GM13976 (cell line): ENCODE measurements around the gene DDX46.
"Not testable (repeated sequence)": the region's sequence is repeated elsewhere in the genome, so short reads cannot be mapped to it uniquely, and the experiment has no call there.

Source experiments
- DNase-seq: peaks from one replicate; pipeline ENCODE4 v3.0.0; 2012; ENCODE audit warnings: low spot score
- in situ Hi-C: fragments of 300-500 bp; cut with MboI; formaldehyde crosslinking; loops from one replicate; pipeline ENCODE4 v1.12.0; 2022; ENCODE audit warnings: low sequenced_read_pairs, mixed read lengths, inconsistent platforms; ENCODE audit not compliant: unreplicated experiment
- TF ChIP-seq, protein P1 (sequence below): IDR thresholded peaks from 2 replicates; pipeline ENCODE4 v1.5.1; 2012; ENCODE audit warnings: borderline replicate concordance, mild to moderate bottlenecking; ENCODE audit not compliant: insufficient read depth; ENCODE audit errors: extremely low read depth, missing control alignments, control extremely low read depth

The DDX46 gene, protein sequence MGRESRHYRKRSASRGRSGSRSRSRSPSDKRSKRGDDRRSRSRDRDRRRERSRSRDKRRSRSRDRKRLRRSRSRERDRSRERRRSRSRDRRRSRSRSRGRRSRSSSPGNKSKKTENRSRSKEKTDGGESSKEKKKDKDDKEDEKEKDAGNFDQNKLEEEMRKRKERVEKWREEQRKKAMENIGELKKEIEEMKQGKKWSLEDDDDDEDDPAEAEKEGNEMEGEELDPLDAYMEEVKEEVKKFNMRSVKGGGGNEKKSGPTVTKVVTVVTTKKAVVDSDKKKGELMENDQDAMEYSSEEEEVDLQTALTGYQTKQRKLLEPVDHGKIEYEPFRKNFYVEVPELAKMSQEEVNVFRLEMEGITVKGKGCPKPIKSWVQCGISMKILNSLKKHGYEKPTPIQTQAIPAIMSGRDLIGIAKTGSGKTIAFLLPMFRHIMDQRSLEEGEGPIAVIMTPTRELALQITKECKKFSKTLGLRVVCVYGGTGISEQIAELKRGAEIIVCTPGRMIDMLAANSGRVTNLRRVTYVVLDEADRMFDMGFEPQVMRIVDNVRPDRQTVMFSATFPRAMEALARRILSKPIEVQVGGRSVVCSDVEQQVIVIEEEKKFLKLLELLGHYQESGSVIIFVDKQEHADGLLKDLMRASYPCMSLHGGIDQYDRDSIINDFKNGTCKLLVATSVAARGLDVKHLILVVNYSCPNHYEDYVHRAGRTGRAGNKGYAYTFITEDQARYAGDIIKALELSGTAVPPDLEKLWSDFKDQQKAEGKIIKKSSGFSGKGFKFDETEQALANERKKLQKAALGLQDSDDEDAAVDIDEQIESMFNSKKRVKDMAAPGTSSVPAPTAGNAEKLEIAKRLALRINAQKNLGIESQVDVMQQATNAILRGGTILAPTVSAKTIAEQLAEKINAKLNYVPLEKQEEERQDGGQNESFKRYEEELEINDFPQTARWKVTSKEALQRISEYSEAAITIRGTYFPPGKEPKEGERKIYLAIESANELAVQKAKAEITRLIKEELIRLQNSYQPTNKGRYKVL

DNA sequence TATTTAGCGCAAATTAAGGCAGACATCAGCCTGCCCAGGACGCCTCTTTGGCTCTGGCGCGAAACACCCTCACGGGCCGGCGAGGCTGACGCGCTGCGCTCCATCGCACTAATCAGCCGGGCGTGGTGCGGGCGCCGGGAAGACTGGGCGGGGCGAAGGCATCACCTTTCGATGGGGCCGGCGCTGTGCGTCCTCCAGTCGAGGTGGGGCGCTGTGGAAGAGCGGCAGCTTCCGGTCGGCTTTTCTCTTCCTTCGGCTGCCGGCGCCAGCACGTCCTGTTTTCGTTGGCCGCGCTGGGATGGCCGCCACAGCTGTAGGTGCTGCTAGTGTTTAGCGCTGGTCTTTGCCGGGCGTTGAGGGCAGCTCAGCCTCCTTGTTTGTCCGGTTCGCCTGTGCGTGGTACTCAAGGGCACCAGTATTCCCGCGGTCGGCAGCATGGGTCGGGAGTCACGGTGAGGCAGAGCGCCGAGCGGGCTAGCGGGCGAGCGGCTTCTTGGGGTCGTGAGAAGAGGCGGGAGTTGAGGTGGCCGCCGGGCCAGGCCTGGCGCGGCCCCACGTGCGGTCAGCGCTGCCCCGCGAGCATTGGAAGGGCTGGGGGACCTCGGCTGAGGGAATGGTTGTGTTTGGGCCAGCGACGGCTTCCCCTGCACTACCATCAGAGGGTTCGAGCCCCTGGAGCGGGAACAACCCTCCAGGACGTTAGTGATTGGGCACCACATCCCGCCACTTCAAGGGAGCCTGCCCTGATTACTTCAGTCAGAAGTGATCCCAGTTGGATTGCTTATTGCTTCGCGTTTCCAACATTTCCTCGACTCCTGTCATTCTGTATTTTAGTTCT lies at the start of gene DDX46:
Gene DDX46 (plus strand): TSS at position 276 of the 838 bp plus-strand sequence. CDS start 160 bp downstream, at position 436.
- in situ Hi-C loops, result no loop called here
- peak; percentile 98 for DNase-seq
- TF ChIP-seq, protein P1, sequence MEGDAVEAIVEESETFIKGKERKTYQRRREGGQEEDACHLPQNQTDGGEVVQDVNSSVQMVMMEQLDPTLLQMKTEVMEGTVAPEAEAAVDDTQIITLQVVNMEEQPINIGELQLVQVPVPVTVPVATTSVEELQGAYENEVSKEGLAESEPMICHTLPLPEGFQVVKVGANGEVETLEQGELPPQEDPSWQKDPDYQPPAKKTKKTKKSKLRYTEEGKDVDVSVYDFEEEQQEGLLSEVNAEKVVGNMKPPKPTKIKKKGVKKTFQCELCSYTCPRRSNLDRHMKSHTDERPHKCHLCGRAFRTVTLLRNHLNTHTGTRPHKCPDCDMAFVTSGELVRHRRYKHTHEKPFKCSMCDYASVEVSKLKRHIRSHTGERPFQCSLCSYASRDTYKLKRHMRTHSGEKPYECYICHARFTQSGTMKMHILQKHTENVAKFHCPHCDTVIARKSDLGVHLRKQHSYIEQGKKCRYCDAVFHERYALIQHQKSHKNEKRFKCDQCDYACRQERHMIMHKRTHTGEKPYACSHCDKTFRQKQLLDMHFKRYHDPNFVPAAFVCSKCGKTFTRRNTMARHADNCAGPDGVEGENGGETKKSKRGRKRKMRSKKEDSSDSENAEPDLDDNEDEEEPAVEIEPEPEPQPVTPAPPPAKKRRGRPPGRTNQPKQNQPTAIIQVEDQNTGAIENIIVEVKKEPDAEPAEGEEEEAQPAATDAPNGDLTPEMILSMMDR, result peak; percentile 89

DNA sequence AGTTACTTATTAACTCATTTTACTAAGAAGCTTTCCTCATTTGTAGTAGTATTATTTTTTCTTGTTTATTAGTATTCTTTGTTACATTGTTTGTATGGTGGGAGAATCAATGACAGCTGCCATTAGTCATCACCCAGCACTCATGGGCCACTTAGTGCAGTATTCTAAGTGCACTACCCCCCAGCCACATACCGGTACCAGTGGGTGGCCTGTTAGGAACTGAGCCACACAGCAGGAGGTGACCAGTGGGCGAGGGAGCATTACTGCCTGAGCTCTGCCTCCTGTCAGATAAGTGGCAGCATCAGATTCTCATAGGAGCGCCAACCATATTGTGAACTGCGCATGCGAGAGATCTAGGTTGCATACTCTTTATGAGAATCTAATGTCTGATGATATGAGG lies 44.5 kb upstream of the DDX46 start:
- TF ChIP-seq, protein P1, result no peak
- in situ Hi-C loops, result no loop called here
- no peak for DNase-seq

DNA sequence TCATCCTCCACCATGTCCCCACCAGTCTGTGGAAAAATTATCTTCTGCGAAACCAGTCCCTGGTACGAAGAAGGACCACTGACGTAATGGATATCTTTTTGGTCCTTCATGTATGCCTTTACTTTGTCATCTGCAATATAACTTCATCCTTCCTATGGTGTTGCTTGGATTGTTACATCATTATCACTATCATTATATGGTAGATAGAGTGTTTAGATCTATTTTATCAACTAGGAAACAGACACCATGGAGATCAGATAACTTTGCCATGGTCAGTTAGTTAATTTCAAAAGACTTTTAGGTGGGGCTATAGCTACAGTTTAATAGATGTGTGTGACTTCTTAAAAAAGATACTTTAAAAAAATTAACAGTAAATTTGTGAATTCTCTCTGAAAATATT lies 44.0 kb upstream of the DDX46 start:
- in situ Hi-C loops, result no loop called here
- TF ChIP-seq, protein P1, result no peak

DNA sequence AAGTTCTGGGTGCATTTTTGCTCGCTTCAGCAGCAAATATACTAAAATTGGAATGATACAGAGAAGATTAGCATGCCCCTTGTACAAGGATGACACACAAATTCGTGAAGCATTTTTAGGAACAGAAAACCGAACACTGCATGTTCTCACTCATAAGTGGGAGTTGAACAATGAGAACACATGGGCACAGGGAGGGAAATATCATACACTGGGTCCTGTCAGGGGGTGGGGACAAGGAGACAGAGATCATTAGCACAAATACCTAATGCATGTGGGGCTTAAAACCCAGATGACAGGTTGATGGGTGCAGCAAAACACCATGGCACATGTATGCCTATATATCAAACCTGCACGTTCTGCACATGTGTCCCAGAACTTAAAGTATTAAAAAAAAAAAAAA lies 43.1 kb upstream of the DDX46 start:
- DNase-seq, in situ Hi-C loops: not testable (repeated sequence)

More for the DNA sequence above, 44.0 kb upstream of the DDX46 start:
- no peak for DNase-seq

DNA sequence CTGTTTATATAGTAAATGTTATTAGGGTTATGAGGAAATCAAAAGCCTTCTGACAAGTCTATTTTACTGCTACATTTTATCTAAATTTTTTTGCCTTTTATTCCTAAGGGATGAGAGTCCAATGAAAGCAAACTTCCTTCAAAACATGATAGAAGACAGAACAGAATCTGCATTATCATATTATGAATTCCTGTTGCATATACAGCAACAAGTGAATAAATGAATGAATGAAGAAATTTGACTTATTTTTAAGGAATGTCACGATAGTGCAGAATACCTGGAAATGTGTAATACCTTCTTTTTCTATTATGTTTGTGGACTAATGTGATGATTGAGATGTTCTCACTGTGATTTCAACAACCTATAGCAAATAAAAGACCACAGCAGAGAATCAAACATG lies 33.7 kb upstream of the DDX46 start:
- no peak for DNase-seq
- in situ Hi-C loops, result no loop called here
- TF ChIP-seq, protein P1, result no peak

DNA sequence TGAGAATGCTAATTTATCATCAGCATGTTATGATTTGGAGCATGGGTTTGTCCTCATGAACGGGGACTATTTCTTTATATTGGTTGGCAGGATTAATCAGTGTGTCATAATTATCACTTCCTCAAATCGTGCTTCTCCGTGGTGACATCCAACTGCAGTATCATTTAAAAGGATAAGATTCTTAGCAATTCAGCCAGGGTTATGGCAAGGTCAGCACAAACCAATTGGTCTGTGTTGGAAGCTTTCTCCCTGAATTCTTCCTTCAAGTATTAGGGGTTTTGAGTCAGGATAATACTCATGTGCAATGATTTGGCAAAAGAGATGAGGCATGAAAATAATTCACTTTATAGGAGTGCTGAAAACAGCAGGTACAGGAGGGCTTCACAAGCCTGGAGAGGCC lies 25.8 kb upstream of the DDX46 start:
- in situ Hi-C loops, result no loop called here
- TF ChIP-seq, protein P1, result no peak
- DNase-seq, result no peak
